HG02943 (cell line): ENCODE measurements around the gene HOXA9.

Source experiments
- ATAC-seq: cut with Tn5 transposase; IDR thresholded peaks from one replicate; pipeline ENCODE4 v1.9.1; 2021; ENCODE audit warnings: mild to moderate bottlenecking, low read depth, moderate library complexity; ENCODE audit not compliant: unreplicated experiment

The HOXA9 gene

DNA sequence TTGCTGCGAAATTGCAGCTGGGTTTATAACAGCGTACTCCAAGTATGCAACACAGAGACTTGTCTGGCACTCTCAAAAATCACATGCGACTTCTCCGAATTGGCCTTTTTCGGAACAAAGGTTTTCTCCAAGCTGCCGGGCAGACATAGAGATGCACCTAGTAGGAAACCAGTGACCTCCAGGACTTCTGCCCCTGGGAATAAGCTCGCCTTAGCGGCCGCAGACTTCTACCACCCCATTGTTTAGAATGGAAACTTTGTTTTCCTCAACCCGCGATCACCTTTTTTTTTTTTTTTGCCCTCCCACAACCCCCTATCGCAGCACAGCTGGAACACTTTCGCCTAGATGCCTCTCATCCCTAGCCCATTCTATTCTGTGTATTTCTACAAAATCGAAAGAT, 13.7 kb upstream of the HOXA9 start:
- no peak for ATAC-seq

- no peak for ATAC-seq
These were observed 13.0 kb upstream of the HOXA9 start for GRCh38 chr7:27178366-27178765.

DNA sequence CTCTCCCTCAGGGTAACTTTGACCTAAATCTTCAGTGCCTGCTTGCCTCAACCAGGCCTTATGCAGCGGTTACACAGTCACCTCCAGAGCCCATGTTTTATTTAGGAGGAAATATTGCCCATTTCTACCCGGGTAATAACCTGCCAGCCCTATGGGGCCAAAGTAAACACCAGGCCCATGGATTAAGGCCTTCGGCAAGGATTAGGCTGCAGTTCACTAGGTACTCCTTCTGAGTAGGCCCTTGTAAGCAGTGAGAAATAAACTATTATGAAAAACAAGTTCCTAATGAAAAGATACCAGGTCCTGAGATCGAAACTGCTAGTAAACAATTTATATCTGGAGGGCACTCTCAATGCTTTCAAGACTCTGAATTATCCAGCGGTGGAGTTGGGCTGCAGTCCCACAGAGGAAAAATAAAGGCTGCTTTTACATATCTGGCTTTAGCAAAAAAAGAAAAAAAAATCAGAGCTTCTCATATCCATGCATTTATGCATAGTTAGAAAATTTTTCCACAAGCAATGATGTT, 12.5 kb upstream of the HOXA9 start:
- ATAC-seq: no peak

- ATAC-seq: no peak
These were observed 11.8 kb upstream of the HOXA9 start for GRCh38 chr7:27176962-27177794.

DNA sequence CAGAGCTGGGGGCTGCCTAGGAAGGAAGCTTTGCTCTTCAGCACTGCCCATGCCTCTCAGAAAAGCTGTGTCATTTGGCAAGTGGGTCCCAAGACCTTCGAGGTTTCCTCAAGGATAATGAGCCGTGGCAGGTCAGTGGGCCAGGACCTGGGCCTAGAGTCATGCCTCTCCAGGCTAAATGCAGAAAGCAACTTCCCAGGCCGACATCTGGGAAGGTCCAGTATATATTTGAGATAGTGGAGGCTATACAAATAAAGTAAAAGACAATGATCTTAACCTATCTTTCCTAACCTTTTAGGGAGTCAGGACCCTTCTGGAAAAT, 11.1 kb upstream of the HOXA9 start:
- ATAC-seq: no peak

DNA sequence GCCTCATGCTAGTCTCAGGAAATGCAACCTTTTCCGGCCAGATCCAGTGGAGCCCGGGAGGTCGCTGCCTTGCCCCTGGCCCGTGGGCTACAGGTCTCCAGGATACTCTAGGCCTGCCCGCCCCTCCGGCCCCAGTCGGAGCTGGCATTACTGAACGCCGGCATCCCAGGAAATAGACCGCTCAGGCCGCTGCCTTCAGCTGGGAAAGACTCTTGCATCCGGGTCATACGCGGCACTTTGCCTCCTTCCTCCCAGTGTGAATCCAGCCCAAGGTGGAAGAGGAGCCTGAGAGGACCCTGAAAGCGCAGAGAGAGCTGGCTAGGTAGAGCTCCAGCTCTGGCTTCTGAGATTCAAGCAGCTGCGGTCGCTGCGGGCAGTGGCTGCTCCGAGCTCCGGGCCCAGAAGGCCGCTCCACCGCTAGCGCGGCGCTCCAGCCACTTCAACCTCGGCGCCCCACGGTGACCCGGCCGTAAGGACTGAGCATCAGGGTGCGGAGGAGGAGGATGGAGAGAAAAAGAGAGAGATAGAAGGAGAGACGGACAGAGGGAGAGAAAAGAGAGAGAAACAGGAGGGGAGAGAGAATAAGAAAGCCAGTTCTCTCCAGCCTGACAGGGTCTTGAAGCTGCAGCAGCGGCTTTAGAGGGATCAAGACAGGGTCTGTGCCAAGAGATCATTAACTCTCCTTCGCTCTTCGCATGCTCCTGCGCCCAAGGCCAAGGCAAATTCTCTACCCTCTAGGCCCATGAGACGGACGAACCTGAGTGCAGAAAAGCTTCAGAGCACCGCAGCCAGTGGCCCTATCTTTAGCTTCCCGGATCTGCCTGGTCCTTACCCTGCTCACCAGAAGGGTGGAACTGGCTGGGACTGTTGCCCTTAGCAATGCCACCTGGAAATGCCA, 10.5 kb upstream of the HOXA9 start:
- no peak for ATAC-seq

DNA sequence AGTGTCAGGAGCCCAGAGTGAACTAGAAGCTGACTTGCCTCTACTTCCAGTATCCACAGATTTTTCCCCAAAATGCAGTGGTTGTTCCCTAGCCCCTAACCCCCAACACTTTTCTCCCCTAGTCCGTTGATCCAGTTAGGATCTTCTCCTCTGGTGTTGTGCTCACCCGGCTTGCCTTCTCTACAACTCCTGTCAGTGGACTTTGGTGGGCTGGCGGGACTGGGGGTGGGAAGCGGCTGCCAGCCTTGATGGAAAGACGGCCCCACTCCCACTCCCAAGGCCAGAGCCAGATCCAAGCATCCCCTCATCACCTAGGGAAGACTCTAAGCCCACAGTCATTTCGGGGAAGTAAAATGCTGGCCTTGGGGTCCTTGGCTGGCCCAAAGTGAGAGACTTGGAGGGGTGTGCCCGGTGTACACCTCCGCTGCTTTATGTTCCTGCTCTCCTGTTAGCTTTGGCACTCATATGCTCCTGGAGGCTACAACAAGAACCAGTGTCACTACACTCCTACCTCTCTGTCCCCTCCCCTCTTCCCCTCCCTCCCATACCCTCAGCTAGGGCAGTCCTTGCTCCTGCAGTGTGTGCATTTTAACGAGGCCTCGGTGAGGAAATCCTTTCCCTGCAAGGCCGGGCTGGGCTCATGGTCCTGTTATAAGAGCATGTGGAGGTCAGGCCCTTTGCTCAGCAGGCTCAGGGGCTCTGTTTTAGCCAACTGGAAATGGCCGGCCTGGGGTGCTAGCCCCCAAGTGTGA, 9.7 kb upstream of the HOXA9 start:
- ATAC-seq: no peak

- ATAC-seq: no peak
These were observed 8.9 kb upstream of the HOXA9 start, which contains the start of gene HOXA10 for GRCh38 chr7:27173956-27174873. Gene HOXA10, minus strand, starts transcription at chr7:27174320. Its CDS starts 14 bp downstream, at chr7:27174306.

DNA sequence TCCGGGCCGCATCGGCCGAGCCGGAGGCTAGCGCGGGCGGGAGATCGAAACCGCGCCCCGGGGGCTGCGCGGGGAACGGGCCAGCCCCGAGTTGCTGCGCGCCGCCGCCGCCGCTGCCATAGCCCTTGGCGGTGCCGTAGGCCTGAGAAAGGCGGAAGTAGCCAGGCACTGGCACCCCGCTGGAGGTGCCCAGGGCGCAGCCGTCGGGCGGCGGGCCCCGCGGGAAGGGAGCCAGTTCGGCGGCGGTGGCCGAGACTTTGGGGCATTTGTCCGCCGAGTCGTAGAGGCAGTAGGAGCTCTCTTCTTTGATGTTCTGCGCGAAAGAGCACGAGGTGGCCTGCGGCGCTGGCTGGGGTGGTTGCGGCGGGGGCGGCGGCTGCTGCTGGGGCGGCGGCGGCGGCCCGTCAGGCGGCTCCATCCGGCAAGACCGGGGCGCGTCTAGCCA, 8.2 kb upstream of the HOXA9 start:
- ATAC-seq: no peak

DNA sequence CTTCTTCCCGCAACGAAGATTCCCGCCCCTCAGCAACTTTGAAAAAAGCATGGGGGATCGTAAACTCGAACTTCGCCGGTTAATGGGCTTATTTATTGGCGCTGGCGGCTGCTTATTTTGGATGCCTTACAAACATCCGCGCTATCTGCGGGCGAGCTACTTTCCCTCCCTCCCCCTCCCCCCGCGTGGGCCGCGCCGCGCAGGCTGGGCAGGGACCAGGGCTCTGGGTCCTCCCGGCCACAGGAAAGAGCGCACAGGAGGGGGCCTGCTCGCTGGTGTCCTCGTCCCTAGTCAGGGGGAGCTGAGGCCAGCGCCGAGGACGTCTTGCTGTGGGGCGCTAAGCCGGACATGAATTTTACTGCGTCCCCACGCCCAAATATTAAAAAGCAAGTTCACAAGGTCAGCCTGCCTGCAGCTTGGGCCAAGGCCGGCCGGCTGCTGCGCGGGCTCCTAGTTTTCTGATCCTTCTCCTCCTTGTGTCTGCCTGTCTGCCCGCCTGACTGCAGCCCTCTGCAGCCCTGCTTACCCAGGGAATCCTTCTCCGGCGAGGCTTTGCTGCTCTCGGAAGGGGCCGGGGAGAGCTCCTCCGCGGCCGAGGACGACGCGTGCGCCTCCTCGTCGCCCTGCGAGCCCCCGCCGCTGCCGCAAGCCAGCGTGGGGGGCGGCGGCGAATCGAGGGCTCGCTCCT, 7.6 kb upstream of the HOXA9 start:
- no peak for ATAC-seq

GRCh38 chr7:27172315-27172774, 7.0 kb upstream of the HOXA9 start:
- no peak for ATAC-seq

- no peak for ATAC-seq
These were observed 6.4 kb upstream of the HOXA9 start for GRCh38 chr7:27171637-27172314.

GRCh38 chr7:27171325-27171636, 5.9 kb upstream of the HOXA9 start:
- no peak for ATAC-seq

DNA sequence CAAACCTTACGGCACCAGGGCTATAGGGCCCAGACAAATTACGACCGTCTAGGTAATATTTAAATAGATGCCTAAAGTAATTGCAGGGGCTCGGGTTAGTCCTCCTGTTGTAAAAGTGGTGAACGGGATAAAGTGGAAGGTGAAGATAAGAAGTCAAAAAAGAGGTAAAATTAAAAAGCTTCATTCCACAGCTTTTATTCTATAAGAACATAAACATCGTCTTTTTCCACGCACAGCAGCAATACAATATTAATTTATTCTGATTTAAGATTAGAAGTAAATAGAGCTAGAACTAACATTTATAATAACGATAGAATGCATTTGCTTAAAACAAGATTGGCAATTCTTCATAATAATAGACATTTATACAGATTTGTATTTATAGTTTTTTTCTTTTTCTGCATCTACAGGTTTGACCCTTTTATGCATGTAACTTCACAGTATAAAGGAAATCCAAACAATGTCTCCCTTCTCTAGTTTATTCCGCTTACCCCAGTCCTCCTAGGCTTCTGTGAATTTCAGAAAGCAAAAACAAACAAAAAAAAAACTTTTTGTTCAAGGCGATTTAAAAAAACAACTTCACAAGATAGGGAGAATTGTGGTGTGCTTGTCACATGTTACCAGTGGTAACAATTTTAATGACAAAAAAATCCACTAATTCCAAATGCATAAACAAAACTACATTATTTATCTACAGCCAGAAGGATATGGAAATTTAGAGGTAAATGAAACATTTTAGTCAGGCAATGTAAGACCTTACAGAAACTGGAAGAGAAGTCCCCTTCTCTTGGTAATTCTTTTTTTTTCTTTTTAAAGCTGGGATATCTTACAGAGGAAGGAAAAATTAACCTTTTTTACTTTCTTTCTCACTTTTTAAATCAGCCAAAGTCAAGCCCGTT, 5.3 kb upstream of the HOXA9 start:
- no peak for ATAC-seq

- ATAC-seq: no peak
These were observed 4.5 kb upstream of the HOXA9 start for GRCh38 chr7:27169658-27170425.

DNA sequence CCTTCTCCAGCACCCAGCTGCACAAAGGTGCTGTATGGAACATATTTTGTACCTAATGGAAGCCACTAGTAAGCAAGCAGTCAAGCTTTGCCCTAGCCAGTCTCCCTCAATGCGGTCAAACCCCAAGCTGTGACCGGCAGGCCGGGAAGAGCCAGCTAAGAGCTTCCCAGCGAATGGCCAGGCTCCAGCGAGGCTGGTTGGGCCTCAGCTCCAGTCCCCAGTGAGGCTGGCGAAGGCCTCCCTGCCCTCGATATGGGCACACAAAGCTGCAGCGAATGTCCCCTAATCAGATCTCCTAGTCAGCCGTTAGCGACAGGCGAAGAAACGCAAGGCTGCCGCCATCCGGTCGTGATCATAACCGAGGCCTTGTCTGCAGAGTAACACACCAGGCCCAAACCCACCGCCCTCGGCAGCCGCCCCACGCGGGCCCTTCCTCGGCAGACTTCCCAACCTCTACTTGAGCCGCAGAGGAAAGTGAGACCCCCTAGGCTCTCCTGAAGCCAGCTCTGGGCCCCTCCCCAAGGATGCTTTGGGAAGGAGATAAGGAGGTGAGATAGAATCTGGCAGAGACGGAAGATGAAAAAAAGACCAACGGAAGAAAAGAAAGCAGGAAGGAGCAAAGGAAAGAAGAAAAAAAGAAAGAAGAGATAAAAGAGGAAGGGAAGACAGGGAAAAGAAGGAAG, 3.1 kb upstream of the HOXA9 start:
- no peak for ATAC-seq
